Breast epithelium (tissue), 4 donors: ENCODE measurements around the gene SFMBT2. TPM values are rescaled to one million over a fixed set of nuclear protein-coding genes. Genes with fewer than 3 reads are reported as not detected.

ENCODE experiments used
- DNase-seq, 2 donors: peaks; one replicate each; pipeline ENCODE4 v3.0.0-alpha.2; 2019; ENCODE audit warnings: low spot score in 2 of 2
- H3K27ac ChIP-seq, 2 donors: fragments of 200-600 bp; sonication (generic) in 1 of 2; one replicate each; pipeline ENCODE4 v1.5.1; 2016 to 2019; ENCODE audit warnings: mild to moderate bottlenecking in 1 of 2
- H3K27me3 ChIP-seq, 2 donors: fragments of 200-600 bp; sonication (generic) in 1 of 2; one replicate each; pipeline versions ENCODE4 v1.5.1 to v1.6.0; 2017 to 2019; ENCODE audit warnings: control low read depth in 1 of 2, mild to moderate bottlenecking in 1 of 2
- H3K36me3 ChIP-seq: fragments of 200-600 bp; one replicate; pipeline ENCODE4 v1.5.1; 2019
- H3K4me1 ChIP-seq, 2 donors: fragments of 200-600 bp; sonication (generic); one replicate each; pipeline ENCODE4 v1.5.1; 2016 to 2019; ENCODE audit warnings: control low read depth in 1 of 2
- H3K4me3 ChIP-seq, 3 donors: fragments of 200-600 bp; sonication (generic); 1 replicate in 2 of 3; 2 replicates in 1 of 3; pipeline ENCODE4 v1.5.1; 2016 to 2019; ENCODE audit warnings: mild to moderate bottlenecking in 3 of 3, moderate library complexity in 2 of 3
- H3K9me3 ChIP-seq, 2 donors: fragments of 200-600 bp; sonication (generic) in 1 of 2; one replicate each; pipeline ENCODE4 v1.5.1; 2016 to 2019; ENCODE audit warnings: control low read depth in 1 of 2
- CTCF ChIP-seq, 3 donors: fragments of 450-650 bp; IDR thresholded peaks; one replicate each; pipeline ENCODE4 v1.5.1; 2016 to 2017; ENCODE audit warnings: antibody characterized with exemption in 3 of 3, mild to moderate bottlenecking in 3 of 3, moderate library complexity in 3 of 3
- POLR2A ChIP-seq: fragments of 450-650 bp; IDR thresholded peaks from one replicate; pipeline ENCODE4 v1.6.1; 2016; ENCODE audit warnings: antibody characterized with exemption, mild to moderate bottlenecking, moderate library complexity
- POLR2AphosphoS5 ChIP-seq, 3 donors: sonication (generic); formaldehyde crosslinking; IDR thresholded peaks; one replicate each; pipeline ENCODE4 v1.6.1; 2017; ENCODE audit warnings: antibody characterized with exemption in 3 of 3
- intact Hi-C: fragments of 100-400 bp; cut with DNase I; formaldehyde crosslinking; loops from one replicate; pipeline ENCODE4 v1.15.1; 2023; ENCODE audit warnings: low total_unique reads
- total RNA-seq, 3 donors: library from RNA; depleted of rRNA; stranded (reverse); fragments of >200 nt; gene quantifications; one replicate each; pipeline ENCODE4 v1.1.0, GENCODE V29; 2016

SFMBT2 gene
- total RNA-seq, 3 donors from 2014 or later: 3.5 to 32.8 (median 22.8) TPM

- Histone ChIP-seq H3K4me1 (no peaks in the 10 kb centered on the region), H3K4me3 (no peak overlapping the region), H3K9me3 (no peaks in the 10 kb centered on the region), H3K27ac (no peak overlapping the region), H3K27me3 (no peaks in the 10 kb centered on the region), H3K36me3 (peaks cover 4% of the 10 kb centered on the region)
- no peak for DNase-seq
- TF ChIP-seq CTCF (IDR thresholded peaks at IDR 0.05): no peak
- TF ChIP-seq POLR2A: no peak
- no peak for TF ChIP-seq POLR2AphosphoS5 (IDR thresholded peaks at IDR 0.05)
- intact Hi-C loops: no loop called here
Observed at GRCh38 chr10:7373039-7373438, 37.8 kb downstream of the SFMBT2 start.

DNA sequence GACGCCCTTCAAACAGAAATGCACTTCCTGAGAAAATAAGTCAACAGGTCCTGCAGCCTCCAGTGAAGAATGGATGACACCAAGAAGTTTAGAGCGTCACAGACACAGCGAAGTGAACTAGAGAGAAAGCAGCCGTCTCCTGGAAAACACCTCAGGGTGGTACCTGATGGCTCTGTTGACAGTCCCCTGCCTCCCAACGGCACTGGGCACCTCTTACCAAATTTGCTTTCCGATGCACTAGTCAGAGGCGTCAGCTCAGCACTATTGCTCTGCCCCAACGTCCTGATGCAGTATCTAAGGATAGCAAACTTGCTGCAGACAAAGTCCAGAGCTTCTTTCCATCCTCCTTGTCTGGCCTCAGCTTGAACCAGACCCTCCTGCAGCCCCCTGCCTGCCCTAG, 38.3 kb downstream of the SFMBT2 start:
- Histone ChIP-seq H3K9me3 (no peaks in the 10 kb centered on the region), H3K36me3 (peaks cover 4% of the 10 kb centered on the region), H3K27ac (no peak overlapping the region), H3K27me3 (no peaks in the 10 kb centered on the region), H3K4me3 (no peak overlapping the region), H3K4me1 (no peaks in the 10 kb centered on the region)
- intact Hi-C loops: no loop called here
- no peak for TF ChIP-seq CTCF (IDR thresholded peaks at IDR 0.05)
- no peak for TF ChIP-seq POLR2A
- TF ChIP-seq POLR2AphosphoS5 (IDR thresholded peaks at IDR 0.05): no peak
- DNase-seq: no peak

GRCh38 chr10:7370511-7370910, 40.3 kb downstream of the SFMBT2 start:
- Histone ChIP-seq H3K36me3 (peaks cover 4% of the 10 kb centered on the region), H3K27me3 (no peaks in the 10 kb centered on the region), H3K4me3 (no peak overlapping the region), H3K4me1 (no peaks in the 10 kb centered on the region), H3K9me3 (no peaks in the 10 kb centered on the region), H3K27ac (no peak overlapping the region)
- no peak for DNase-seq
- TF ChIP-seq POLR2AphosphoS5 (IDR thresholded peaks at IDR 0.05): no peak
- TF ChIP-seq POLR2A: no peak
- no peak for TF ChIP-seq CTCF (IDR thresholded peaks at IDR 0.05)
- intact Hi-C loops: no loop called here

- H3K27me3 ChIP-seq: no peaks in the 10 kb centered on the region
- no peak for DNase-seq
- no peaks in the 10 kb centered on the region for H3K36me3 ChIP-seq
- no peak overlapping the region for H3K4me3 ChIP-seq
- intact Hi-C loops: no loop called here
- H3K27ac ChIP-seq: no peak overlapping the region
- TF ChIP-seq POLR2AphosphoS5 (IDR thresholded peaks at IDR 0.05): no peak
- TF ChIP-seq POLR2A: no peak
- TF ChIP-seq CTCF (IDR thresholded peaks at IDR 0.05): no peak
- peaks cover 2 to 5% of the 10 kb centered on the region in 2 donors for H3K9me3 ChIP-seq
- no peaks in the 10 kb centered on the region for H3K4me1 ChIP-seq
Observed at GRCh38 chr10:7365027-7365745, 45.6 kb downstream of the SFMBT2 start.

DNA sequence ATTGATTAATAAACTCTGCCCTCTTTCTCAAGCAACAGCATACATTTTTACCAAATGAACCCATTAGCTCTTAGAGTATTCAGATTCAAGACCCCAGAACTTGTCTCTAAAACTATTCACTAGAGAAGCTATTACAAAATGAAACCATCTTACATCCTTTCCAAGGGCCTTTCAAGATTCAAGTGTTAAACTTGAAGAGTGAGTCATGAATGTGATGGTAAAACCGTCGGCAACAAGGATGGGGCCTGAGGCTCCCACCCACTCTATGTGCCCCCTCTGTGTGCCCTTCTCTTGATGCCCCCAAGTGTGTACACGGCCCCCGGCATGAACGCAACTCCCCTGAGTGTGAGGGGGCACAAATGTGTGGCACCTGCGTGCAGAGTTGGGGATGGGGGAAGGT, 46.4 kb downstream of the SFMBT2 start:
- TF ChIP-seq CTCF (IDR thresholded peaks at IDR 0.05): no peak
- TF ChIP-seq POLR2AphosphoS5 (IDR thresholded peaks at IDR 0.05): no peak
- TF ChIP-seq POLR2A: no peak
- DNase-seq: no peak
- Histone ChIP-seq H3K27ac (no peak overlapping the region), H3K4me1 (no peaks in the 10 kb centered on the region), H3K9me3 (peaks cover 2 to 5% of the 10 kb centered on the region in 2 donors), H3K4me3 (no peak overlapping the region), H3K27me3 (no peaks in the 10 kb centered on the region), H3K36me3 (no peaks in the 10 kb centered on the region)
- intact Hi-C loops: no loop called here
